ENCODE data around the gene SP3. TPM values are rescaled to one million over a fixed set of nuclear protein-coding genes. Genes with fewer than 3 reads are reported as not detected.

Gene SP3
- total and polyA plus RNA-seq, 9 of the 15 experiments (the other 6 are each of a cell fraction or from before 2014, with no cell fraction given) = 12.0 to 106 (median 74.9) TPM

DNA sequence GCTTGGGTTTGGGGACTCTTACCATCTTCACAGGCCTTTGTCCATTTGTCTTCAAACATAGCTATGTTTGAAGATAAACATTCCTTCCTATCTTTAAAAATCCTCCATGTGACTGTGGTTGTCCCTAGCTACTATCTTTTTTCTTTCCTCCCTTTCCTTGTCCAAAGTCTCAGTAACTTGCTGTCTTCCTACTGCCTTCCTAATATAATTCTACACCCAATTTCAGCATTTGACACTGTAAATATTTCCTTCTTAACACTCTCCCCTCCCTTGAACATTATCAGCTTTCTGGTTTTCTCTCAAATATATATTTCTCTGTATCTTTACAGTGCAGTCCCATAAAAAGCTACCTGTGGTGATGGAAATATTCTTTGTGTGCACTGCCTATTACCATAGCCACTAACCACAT lies 5.3 kb upstream of the SP3 start:
- no TSS peak for BruUV-seq (replicated peaks)
- Histone ChIP-seq H3K9me3 (replicated peaks; ENCODE audit: control insufficient read depth, insufficient read depth, low read depth, low read length) (no peaks in the 10 kb centered on the region), H3K9me1 (ENCODE audit: control insufficient read depth, insufficient read depth, low read length) (no peaks in the 10 kb centered on the region), H3K27ac (ENCODE audit: extremely low read depth, low read depth, low read length) (no peak overlapping the region), H2AFZ (ENCODE audit: low read depth, low read length) (peak overlapping the region; percentile 49), H4K20me1 (replicated peaks; ENCODE audit: control insufficient read depth, insufficient read depth, low read length) (no peaks in the 10 kb centered on the region), H3K36me3 (ENCODE audit: control insufficient read depth, insufficient read depth, low read length) (no peaks in the 10 kb centered on the region), H3K9ac (ENCODE audit: insufficient read depth in 1 of 2, low read depth in 2 of 2, low read length in 2 of 2) (peak overlapping the region in 1 of 2 experiments; percentile 9; a peak in 1 of 4 replicates), H3K79me2 (ENCODE audit: control insufficient read depth, insufficient read depth, low read length) (peaks cover 13% of the 10 kb centered on the region), H3K27me3 (ENCODE audit: control insufficient read depth in 2 of 2, insufficient read depth in 2 of 2, low read length in 2 of 2) (no peaks in the 10 kb centered on the region), H3K4me2 (ENCODE audit: insufficient read depth, low read length) (peak overlapping the region; percentile 20; the same call in 1 of the 2 replicates), H3K4me3 (no peak overlapping the region), H3K4me1 (replicated peaks in 1 of 2; ENCODE audit: control insufficient read depth in 2 of 2, insufficient read depth in 2 of 2, low read length in 2 of 2) (peaks cover 8 to 26% of the 10 kb centered on the region in 2 experiments; a peak in 4 of 5 replicates)
- in situ Hi-C loops (cut with MboI) = no loop called here
- FAIRE-seq (peak; percentile 60), ATAC-seq (peak; percentile 35; the same call in 2 of the 3 replicates), DNase-seq (ENCODE audit: extremely low read depth in 1 of 4, low spot score in 3 of 4) (peak in 2 of 4 experiments; percentile 21 to 25)
- POLR2A ChIA-PET = interaction anchor here (0.6 to 1.5 kb wide), 4 partner anchors 9 to 507 kb away, joined by 3 to 5 read pairs (median 4); no protein-coding TSS in a partner anchor
- CTCF ChIA-PET (ENCODE audit: low intra/inter-chr PET ratio) = no interaction called here
- intact Hi-C loops (cut with micrococcal nuclease) = no loop called here
- TF ChIP-seq L3MBTL2 (IDR thresholded peaks at IDR 0.05) = peak; percentile 80
- no peak for TF ChIP-seq HDAC8 (tag; IDR thresholded peaks at IDR 0.05)
- 0 out of 2 replicates have a peak, but pooled peaks have one; percentile 46 for TF ChIP-seq HEY1 (CRISPR knock-in tag; IDR thresholded peaks at IDR 0.05; ENCODE audit: borderline replicate concordance)
- TF ChIP-seq, protein P1, sequence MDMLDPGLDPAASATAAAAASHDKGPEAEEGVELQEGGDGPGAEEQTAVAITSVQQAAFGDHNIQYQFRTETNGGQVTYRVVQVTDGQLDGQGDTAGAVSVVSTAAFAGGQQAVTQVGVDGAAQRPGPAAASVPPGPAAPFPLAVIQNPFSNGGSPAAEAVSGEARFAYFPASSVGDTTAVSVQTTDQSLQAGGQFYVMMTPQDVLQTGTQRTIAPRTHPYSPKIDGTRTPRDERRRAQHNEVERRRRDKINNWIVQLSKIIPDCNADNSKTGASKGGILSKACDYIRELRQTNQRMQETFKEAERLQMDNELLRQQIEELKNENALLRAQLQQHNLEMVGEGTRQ (CRISPR knock-in tag; IDR thresholded peaks at IDR 0.05) = peak; percentile 58; the same call in 1 of the 2 replicates
- peak; percentile 49 for TF ChIP-seq TCF3 (CRISPR knock-in tag; IDR thresholded peaks at IDR 0.05)
- TF ChIP-seq REST (IDR thresholded peaks at IDR 0.05; ENCODE audit: borderline replicate concordance) = peak; percentile 15; the same call in 1 of the 2 replicates
- TF ChIP-seq REST (CRISPR knock-in tag; IDR thresholded peaks at IDR 0.05; ENCODE audit: low read depth) = no peak
- peak; percentile 35; the same call in 1 of the 2 replicates for TF ChIP-seq SMARCA4 (IDR thresholded peaks at IDR 0.05)
- TF ChIP-seq ZKSCAN8 (CRISPR knock-in tag; IDR thresholded peaks at IDR 0.05) = no peak
- no peak for TF ChIP-seq JUND (IDR thresholded peaks at IDR 0.05; ENCODE audit: borderline replicate concordance, low read depth, low read length)
- 0 out of 3 replicates have a peak, but pooled peaks have one; percentile 16 for TF ChIP-seq JUND (tag; IDR thresholded peaks at IDR 0.05; ENCODE audit: borderline replicate concordance, low read depth, low read length)
- 0 out of 2 replicates have a peak, but pooled peaks have one; percentile 64 for TF ChIP-seq HMG20B (CRISPR knock-in tag; IDR thresholded peaks at IDR 0.05)
- TF ChIP-seq RFX1 (IDR thresholded peaks at IDR 0.05) = peak; percentile 84
- TF ChIP-seq DPF2 (IDR thresholded peaks at IDR 0.05) = peak; percentile 67
- TF ChIP-seq CBFB (CRISPR knock-in tag; IDR thresholded peaks at IDR 0.05) = no peak
- TF ChIP-seq FOXM1 (IDR thresholded peaks at IDR 0.05; ENCODE audit: low read depth) = no peak
- TF ChIP-seq FOXM1 (CRISPR knock-in tag; IDR thresholded peaks at IDR 0.05; ENCODE audit: low read depth) = no peak

All from K562 (cell line).